Measurements from ENCODE around the gene U2AF1L4.

GRCh38 chr19:35789195-35789977, 44.2 kb upstream of the U2AF1L4 start:
- TF ChIP-seq EZH2 (IDR thresholded peaks at IDR 0.05; ENCODE audit: low read depth) (no peak), CTCF (conservative IDR thresholded peaks at IDR 0.05) (no peak)
